ENCODE measurements around the gene PPIE. TPM values are rescaled to one million over a fixed set of nuclear protein-coding genes. Genes with fewer than 3 reads are reported as not detected.

The PPIE gene
- total RNA-seq, 6 experiments from 2014 or later, result 38.9 to 45.8 (median 41.7) TPM

DNA sequence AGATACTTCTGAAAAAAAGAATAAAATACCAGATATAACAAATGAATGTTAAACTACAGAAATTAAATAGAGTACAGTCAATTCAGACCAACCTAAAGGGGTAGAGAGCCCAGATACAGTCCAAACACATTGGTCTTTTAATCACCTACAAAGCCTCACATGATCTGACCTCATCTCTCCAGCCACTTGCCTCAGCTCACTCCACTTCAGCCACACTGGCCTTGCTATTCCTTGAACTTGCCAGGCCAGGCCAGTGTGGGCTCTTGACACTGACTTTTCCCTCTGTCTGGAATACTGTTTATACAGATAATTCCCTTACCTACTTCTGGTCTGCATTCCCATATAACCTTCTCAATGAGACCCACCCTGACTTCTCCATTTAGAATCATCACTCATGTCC lies 17.0 kb upstream of the PPIE start:
- no peaks in the 10 kb centered on the region for H3K9me3 Mint-ChIP-seq
- H3K27me3 Mint-ChIP-seq (ENCODE audit: insufficient read depth), result peaks cover 30% of the 10 kb centered on the region
- TF ChIP-seq, protein P1, sequence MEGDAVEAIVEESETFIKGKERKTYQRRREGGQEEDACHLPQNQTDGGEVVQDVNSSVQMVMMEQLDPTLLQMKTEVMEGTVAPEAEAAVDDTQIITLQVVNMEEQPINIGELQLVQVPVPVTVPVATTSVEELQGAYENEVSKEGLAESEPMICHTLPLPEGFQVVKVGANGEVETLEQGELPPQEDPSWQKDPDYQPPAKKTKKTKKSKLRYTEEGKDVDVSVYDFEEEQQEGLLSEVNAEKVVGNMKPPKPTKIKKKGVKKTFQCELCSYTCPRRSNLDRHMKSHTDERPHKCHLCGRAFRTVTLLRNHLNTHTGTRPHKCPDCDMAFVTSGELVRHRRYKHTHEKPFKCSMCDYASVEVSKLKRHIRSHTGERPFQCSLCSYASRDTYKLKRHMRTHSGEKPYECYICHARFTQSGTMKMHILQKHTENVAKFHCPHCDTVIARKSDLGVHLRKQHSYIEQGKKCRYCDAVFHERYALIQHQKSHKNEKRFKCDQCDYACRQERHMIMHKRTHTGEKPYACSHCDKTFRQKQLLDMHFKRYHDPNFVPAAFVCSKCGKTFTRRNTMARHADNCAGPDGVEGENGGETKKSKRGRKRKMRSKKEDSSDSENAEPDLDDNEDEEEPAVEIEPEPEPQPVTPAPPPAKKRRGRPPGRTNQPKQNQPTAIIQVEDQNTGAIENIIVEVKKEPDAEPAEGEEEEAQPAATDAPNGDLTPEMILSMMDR (IDR thresholded peaks at IDR 0.05), result no peak
- no peaks in the 10 kb centered on the region for H3K36me3 Mint-ChIP-seq (ENCODE audit: low read depth)
- DNase-seq, result no peak
- no peak overlapping the region for H3K4me3 Mint-ChIP-seq
- no peaks in the 10 kb centered on the region for H3K4me1 Mint-ChIP-seq (ENCODE audit: low read depth)
- no peak overlapping the region for H3K27ac Mint-ChIP-seq

GRCh38 chr1:39722495-39722894 lies 16.2 kb upstream of the PPIE start:
- H3K4me3 Mint-ChIP-seq, result no peak overlapping the region
- TF ChIP-seq, protein P1 (IDR thresholded peaks at IDR 0.05), result no peak
- no peaks in the 10 kb centered on the region for H3K9me3 Mint-ChIP-seq
- H3K4me1 Mint-ChIP-seq (ENCODE audit: low read depth), result no peaks in the 10 kb centered on the region
- no peaks in the 10 kb centered on the region for H3K36me3 Mint-ChIP-seq (ENCODE audit: low read depth)
- no peak for DNase-seq
- H3K27ac Mint-ChIP-seq, result no peak overlapping the region
- H3K27me3 Mint-ChIP-seq (ENCODE audit: insufficient read depth), result peaks cover 30% of the 10 kb centered on the region

- Mint-ChIP-seq H3K9me3 (no peaks in the 10 kb centered on the region), H3K4me3 (no peak overlapping the region), H3K27ac (no peak overlapping the region), H3K27me3 (ENCODE audit: insufficient read depth) (peaks cover 38% of the 10 kb centered on the region), H3K4me1 (ENCODE audit: low read depth) (no peaks in the 10 kb centered on the region), H3K36me3 (ENCODE audit: low read depth) (no peaks in the 10 kb centered on the region)
- TF ChIP-seq, protein P1 (IDR thresholded peaks at IDR 0.05), result no peak
- no peak for DNase-seq
These were observed 12.1 kb upstream of the PPIE start for GRCh38 chr1:39726600-39726999.

GRCh38 chr1:39727221-39727931 lies 11.3 kb upstream of the PPIE start:
- no peak overlapping the region for H3K27ac Mint-ChIP-seq
- peaks cover 35% of the 10 kb centered on the region for H3K27me3 Mint-ChIP-seq (ENCODE audit: insufficient read depth)
- no peaks in the 10 kb centered on the region for H3K4me1 Mint-ChIP-seq (ENCODE audit: low read depth)
- no peaks in the 10 kb centered on the region for H3K36me3 Mint-ChIP-seq (ENCODE audit: low read depth)
- TF ChIP-seq, protein P1 (IDR thresholded peaks at IDR 0.05), result no peak
- no peak overlapping the region for H3K4me3 Mint-ChIP-seq
- DNase-seq, result no peak
- no peaks in the 10 kb centered on the region for H3K9me3 Mint-ChIP-seq

GRCh38 chr1:39727932-39728317 lies 10.8 kb upstream of the PPIE start:
- H3K4me1 Mint-ChIP-seq (ENCODE audit: low read depth), result no peaks in the 10 kb centered on the region
- H3K4me3 Mint-ChIP-seq, result no peak overlapping the region
- peaks cover 39% of the 10 kb centered on the region for H3K27me3 Mint-ChIP-seq (ENCODE audit: insufficient read depth)
- H3K27ac Mint-ChIP-seq, result no peak overlapping the region
- H3K36me3 Mint-ChIP-seq (ENCODE audit: low read depth), result no peaks in the 10 kb centered on the region
- no peak for DNase-seq
- H3K9me3 Mint-ChIP-seq, result no peaks in the 10 kb centered on the region
- TF ChIP-seq, protein P1 (IDR thresholded peaks at IDR 0.05), result no peak

Measured in HFFc6 (cell line).